ENCODE data around the gene TARP.

GRCh38 chr7:38217672-38218071 is 55.8 kb downstream of the TARP start:
- TF ChIP-seq TAF1 (IDR thresholded peaks at IDR 0.05; ENCODE audit: low read depth) (no peak), EP300 (IDR thresholded peaks at IDR 0.05; ENCODE audit: borderline replicate concordance) (no peak), CREB1 (IDR thresholded peaks at IDR 0.05; ENCODE audit: low read depth) (no peak), FOXM1 (IDR thresholded peaks at IDR 0.05; ENCODE audit: borderline replicate concordance, low read depth) (no peak), MAX (IDR thresholded peaks at IDR 0.05) (no peak), RAD21 (IDR thresholded peaks at IDR 0.05; ENCODE audit: low read depth) (no peak), REST (IDR thresholded peaks at IDR 0.05; ENCODE audit: low read depth) (no peak), EGR1 (IDR thresholded peaks at IDR 0.05) (no peak)

All from Ishikawa (cell line).